GM12891 (cell line): Measurements from ENCODE around the gene IQGAP2.

ENCODE experiments used
- PAX5 ChIP-seq: IDR thresholded peaks from 2 replicates; pipeline ENCODE4 v1.6.1; 2011; ENCODE audit warnings: low read length, moderate library complexity, mild to moderate bottlenecking; ENCODE audit not compliant: insufficient read depth, severe bottlenecking
- POLR2A ChIP-seq: IDR thresholded peaks from 2 replicates; pipeline ENCODE4 v1.6.1; 2011; ENCODE audit warnings: low read depth, low read length, control low read depth
- POLR2AphosphoS5 ChIP-seq: IDR thresholded peaks from 2 replicates; pipeline ENCODE4 v1.6.1; 2011; ENCODE audit warnings: low read depth, low read length, control low read depth
- POU2F2 ChIP-seq: IDR thresholded peaks from 2 replicates; pipeline ENCODE4 v1.6.1; 2011; ENCODE audit warnings: low read depth, mild to moderate bottlenecking, control low read depth, low read length, moderate library complexity
- SPI1 ChIP-seq: IDR thresholded peaks from 2 replicates; pipeline ENCODE4 v1.6.1; 2011; ENCODE audit warnings: low read depth, low read length, control low read depth
- TAF1 ChIP-seq: IDR thresholded peaks from 2 replicates; pipeline ENCODE4 v1.6.1; 2011; ENCODE audit warnings: low read depth, low read length, control low read depth

DNA sequence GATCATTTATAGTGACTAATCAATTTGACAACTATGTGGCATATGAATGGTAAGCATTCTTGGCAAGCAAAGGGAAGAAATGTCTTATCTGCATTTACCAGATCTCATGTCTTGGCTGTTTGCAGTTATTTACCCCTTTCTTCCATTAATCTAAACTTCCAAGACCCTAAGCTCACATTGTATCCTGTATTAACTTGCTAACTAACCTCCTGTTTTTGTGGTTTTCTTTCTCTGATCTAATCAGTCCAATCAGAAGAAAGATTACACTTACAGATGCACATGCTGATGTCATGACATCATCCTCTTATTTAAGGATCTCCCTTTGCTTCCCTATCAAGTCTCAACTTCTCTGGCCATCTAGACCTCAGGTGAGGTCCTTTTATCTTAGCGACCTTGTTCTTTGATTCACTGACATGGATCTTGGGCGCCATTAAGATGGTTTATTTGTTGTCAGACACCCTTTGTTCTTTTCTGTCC lies 124.6 kb downstream of the IQGAP2 start:
- no peak for TF ChIP-seq POLR2A
- no peak for TF ChIP-seq TAF1
- no peak for TF ChIP-seq POLR2AphosphoS5
- TF ChIP-seq SPI1 = no peak
- no peak for TF ChIP-seq PAX5
- TF ChIP-seq POU2F2 = no peak
